ENCODE results near the gene ZMYND10.

ZMYND10 gene

DNA sequence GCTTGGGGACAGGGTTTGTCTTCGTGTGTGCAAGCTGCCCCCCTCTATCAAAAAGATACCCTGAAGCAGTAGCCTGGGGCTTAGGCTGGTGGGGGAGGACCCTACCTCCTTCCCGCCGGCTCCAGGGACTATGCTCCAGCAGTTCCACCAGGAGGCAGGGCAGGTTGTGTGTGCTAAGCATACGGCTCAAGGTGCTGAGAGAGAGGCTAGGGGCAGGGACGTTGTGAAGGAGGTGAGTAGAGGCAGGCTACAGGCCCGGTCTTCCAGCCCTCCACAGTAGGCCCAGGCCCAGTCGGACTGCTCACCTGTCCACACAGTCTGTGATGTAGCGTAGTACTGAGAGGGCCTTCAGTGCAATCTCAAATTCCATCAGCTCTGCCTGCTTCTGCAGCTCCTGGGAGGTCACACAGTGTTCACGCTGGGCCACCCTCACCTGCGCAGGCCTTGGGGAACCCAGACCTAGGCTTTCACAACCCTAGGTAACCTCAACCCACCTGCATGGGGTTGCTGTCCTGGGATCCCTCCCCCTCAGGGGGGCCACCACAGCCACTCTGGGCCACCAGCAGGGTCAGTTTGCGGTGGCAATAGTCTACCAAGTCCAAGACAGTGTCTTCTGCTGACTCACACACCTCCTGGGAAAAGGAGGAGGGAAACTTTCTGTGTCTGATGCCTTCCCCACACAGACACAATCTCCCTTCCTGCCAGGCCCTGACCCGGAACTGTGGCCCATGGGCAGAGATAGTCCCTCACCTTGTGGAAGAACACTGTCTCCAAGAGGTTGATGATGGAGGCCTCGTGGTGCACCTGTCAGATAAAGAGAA is 2.5 kb downstream of the ZMYND10 start:
- DNase-seq, result no peak

DNA sequence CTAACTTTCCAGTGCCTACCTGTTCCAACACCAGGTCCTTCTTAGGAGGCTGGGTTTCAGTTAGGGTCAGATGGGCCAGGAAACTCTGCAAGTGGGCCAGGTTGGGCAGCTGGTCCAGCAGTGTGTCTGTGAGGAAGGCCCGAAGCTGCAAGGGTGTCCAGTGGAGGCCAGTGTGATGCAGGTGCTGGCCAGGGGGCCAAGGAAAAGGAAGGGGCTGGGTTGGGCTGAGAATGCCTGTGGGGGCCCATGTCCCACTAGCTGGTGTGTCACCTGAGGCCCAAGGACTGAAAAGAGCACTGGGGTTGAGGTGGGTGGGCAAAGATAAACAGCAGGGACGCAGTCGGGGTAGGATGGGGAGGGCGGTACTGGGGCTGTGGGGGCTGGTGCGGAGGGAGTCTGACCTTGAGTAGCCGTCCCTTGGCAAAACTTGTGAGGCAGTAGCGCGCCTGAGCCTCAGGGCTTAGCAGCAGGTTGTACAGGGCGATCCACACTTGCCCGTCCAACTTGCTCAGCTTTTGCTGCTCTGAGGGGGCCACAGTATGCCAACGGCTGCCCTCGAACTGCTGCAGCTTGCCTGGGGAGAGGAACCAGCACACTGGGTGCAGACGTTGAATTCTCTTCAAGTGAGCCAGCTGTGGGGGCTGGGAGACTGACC is 3.4 kb downstream of the ZMYND10 start:
- DNase-seq, result no peak

DNA sequence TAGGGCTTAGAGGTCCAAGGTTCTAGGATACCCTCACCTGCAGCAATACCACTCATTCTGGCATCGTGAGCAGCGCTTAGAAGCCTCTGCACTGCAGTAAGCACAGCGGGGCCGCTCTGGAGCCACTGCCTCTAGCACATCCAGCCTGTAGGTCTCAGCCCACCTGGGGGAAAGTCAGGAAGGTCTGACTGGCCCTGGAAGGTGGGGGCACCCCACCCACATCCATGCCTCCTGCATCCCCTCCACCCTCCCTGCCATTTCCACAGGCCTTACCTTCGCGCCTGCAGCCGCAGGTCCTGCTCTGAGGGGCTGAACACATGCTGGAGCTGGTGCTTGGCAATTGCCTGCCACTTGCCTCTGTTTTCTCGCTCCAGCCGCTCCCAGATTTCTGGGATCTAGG is 4.0 kb downstream of the ZMYND10 start:
- no peak for DNase-seq

DNA sequence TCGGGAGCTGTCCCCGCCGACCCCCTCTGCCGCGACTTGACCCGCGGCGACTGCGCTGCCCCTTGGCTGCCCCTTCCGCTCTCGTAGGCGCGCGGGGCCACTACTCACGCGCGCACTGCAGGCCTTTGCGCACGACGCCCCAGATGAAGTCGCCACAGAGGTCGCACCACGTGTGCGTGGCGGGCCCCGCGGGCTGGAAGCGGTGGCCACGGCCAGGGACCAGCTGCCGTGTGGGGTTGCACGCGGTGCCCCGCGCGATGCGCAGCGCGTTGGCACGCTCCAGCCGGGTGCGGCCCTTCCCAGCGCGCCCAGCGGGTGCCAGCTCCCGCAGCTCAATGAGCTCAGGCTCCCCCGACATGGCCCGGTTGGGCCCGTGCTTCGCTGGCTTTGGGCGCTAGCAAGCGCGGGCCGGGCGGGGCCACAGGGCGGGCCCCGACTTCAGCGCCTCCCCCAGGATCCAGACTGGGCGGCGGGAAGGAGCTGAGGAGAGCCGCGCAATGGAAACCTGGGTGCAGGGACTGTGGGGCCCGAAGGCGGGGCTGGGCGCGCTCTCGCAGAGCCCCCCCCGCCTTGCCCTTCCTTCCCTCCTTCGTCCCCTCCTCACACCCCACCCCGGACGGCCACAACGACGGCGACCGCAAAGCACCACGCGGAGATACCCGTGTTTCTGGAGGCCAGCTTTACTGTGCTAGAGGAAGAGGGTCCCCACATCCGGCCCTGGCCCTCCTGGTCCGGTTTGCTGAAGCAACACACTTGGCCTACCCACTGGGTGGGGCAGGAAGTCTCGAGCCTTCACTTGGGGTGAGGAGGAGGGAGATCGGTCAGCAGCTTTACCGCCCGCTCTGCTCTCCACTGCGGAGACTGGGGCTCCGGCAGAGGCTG is 4.8 kb downstream of the ZMYND10 start, which contains the start of gene RASSF1:
Gene RASSF1 (minus strand): TSS at position 389 of the 882 bp plus-strand sequence. CDS start 31 bp downstream, at position 358.
- peak; percentile 43 for DNase-seq

DNA sequence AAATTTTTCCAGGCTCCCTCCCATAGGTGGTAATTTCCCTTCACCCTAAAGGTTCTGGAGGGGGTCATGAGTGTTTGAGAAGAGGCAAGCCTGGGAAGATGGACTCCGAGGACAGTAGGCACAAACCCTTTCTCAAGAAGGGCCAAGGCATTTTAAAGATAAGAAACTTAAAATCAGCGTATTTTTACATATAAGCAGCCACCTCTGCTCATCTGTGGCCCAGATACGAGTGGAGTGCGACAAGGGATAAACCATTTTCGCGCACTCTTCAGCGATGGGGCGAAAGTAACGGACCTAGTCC is 5.4 kb downstream of the ZMYND10 start:
- DNase-seq, result no peak

DNA sequence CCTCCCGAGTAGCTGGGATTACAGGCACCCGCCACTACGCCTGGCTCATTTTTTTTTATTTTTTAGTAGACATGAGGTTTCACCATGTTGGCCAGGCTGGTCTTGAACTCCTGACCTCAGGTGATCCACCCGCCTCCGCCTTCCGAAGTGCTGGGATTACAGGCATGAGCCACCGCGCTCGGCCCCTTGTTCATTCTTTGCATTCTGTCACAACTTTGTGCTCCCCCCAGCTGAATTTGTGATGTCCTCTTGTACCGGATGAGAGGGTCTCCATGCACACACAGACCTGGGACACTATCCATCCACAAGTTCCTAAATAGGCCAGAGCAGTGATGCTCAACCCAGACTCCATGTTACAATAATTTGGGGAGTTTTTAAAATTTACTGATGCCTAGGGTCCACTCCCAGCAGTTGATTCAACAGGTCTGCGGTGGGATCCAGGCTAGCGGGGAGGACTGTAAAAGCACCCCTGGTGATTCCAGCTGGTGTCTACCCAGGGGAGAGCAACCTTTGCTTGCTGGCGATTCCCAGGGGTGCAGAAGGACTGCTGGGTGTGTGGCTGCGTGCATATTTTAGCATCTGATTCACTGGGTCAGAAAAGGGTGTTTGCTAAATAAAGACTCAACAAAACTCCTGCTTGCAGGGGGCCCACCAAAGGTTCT is 5.9 kb downstream of the ZMYND10 start:
- no peak for DNase-seq

DNA sequence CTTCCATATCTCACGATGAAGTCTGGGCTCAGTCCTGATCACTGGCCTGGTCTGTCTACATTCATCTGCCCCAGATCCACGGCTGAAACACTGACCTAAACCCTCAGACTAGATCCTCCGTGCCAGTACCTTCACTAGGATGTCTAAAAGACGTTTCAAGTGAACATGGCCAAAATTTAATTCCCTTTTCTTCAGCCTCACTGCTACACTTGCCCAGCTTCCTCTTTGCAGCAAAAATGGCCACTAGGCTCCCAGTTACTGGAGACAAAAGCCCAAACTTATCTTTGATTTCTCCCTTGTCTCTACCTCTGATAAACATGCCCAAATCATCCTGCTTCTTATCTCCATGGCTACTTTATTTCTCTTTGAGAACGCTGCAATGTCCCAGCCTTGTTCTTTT is 6.6 kb downstream of the ZMYND10 start:
- no peak for DNase-seq

DNA sequence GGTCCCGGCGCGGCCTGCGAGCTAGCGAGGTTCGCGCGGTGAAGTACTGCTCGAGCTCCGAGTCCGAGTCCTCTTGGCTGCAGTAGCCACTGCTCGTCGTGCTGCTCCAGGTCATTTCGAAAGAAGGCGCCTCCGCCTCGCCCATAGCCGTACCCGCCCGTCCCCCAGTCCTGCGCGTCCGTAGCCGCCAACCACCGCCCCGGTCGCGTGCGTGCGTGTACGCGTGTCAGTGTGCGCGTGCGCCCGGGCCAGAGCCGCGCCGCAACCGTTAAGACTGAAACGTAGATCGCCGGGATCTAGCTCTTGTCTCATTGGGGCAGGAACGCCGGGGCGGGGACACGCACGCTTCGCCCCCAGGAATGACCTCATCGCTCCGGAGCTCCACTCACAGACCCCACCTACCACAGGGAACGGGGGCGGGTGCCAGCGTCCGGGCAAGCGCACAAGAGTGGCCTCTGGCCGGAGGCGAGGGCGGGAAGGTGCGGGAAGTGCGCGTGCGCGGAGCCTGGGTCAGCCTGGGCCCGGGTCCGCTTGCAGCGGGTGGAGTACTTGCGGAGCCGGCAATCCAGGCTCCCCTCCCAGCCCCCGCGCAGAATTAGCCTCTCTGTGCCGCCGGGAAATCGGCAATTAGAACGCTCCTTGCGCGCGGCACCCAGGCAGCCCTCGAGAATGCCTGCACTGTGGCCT is 8.2 kb downstream of the ZMYND10 start:
- peak; percentile 92 for DNase-seq

DNA sequence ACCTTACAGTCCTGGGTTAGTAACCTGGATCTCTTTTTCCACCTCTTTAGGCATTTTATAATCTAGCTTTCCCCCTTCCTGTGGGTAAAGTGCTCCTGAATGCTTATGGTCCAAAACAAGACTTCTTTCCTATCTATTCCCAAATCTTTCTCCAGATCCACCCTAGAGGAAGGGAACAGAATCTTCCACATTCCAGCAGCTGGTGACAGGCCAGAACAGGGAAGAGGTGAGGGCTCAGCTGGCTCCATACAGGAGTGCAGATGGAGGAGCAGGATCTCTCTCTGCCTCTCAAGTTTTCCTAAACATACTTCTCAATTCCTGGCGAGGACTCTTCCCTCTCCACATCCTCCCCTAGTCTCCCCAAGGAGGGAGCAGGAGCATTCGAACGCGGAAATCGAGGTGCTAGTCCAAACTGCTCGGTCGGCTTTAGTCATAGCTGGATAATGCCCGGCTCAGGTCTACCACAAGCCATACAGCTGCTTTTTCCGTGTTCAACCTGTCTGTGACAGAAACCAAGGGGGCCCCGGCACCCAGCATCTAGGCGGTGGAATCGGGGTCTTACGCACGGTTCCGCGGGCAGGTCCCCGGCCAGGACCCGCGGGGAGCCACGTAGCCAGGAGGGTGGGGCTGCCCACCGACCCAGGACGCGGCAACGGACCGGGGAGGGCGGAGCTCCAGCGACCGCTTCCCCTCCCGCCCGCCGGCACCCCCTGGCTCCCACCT is 8.9 kb downstream of the ZMYND10 start:
- DNase-seq, result no peak

DNA sequence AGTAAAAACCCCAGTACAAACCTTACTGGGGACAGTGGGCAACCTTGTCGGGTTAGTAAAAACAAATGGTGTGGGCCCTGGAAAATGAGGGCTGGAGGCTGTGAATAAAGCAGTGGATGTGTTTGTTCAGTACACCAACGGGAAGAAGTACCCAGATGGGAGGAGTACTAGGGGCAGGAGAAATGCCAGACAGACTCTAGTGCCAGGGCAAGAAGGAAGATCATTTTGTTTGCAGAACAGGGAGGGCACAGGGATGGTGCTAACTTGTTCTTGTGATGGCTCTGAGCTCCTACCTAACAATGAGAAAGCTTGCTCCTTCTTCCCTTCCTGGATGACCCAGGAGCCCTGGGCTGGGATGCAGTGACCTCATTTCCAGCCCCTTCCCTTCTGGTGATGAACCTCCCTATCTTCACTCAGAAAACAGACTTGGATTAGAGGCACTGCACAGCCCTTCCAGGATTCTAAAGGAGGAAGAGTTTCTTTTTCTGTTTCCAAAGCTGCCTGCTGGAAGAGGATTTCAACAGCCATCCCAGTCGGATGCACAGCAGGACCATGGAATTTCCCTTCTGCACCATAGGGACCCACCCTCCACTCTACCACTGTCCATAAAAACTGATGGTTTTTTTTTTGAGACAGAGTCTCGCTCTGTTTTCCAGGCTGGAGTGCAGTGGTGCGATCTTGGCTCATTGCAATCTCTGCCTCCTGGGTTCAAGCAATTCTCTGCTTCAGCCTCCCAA is 11.0 kb downstream of the ZMYND10 start:
- DNase-seq, result no peak

DNA sequence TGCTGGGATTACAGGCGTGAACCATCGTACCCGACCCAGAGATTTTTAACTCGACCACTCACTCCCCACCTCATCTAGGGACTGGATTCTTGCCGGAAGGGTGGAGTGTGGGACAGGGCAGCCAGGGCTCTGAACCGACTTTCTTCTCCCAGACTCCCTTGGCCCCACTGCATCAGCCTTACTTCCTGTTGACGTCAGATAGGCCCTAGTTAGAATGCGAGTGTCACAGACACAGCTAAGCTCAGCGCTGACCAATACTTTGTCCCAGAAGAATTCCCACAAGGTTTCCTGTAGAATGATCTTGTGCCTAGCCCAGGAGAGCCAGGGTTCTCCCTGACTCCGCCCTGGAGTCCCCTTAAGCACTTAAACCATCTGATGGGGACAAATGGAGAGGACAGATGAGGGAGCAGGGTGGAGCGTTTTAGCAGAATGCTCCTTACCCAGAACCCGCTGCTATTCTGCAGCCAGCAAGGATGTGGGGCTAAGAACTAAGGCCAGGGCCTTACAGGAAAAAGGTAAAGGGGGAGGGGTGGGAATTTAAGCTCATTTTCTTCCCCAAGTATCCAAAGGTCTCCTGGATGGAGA is 11.7 kb downstream of the ZMYND10 start:
- no peak for DNase-seq

DNA sequence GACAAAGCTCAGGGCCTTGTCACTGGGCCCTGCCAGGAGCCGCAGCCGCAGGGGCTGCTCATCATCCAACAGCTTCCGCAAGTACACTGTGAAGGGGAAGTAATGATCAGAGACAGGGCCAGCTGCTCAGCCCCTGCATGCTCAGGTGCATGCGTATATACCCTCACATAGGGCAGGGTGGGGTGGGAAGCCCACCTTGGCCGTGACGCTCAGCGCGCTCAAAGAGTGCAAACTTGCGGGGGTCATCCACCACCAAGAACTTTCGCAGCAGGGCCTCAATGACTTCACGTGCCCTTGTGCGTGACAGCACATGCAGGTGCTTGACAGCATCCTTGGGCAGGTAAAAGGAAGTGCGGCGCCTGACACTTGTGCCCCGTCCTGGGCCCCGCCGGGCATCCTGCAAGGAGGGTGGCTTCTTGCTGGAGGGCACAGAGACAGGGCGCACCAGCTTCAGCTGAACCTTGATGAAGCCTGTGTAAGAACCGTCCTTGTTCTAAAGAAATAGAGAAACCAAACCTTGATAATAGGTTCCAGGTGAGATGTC is 14.1 kb downstream of the ZMYND10 start:
- no peak for DNase-seq

DNA sequence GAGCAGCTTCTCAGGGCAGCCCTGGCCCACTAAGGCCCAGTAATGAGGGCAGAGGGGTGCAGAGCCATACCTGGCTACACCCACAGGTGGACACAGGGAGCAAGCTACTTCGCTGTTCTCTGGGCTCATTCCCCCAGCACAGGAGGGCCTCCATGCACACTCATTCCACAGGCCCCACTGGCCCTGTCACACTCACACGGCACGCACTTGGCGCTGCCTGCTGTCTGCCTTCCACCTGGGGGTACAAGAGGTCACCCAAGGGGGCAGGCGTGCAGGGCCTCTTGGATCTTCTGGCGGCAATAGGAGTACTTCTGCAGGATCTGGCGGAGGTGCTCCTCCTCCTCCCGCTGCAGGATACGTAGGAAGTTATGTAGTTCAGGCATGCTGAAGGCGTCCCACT is 15.2 kb downstream of the ZMYND10 start:
- no peak for DNase-seq

DNA sequence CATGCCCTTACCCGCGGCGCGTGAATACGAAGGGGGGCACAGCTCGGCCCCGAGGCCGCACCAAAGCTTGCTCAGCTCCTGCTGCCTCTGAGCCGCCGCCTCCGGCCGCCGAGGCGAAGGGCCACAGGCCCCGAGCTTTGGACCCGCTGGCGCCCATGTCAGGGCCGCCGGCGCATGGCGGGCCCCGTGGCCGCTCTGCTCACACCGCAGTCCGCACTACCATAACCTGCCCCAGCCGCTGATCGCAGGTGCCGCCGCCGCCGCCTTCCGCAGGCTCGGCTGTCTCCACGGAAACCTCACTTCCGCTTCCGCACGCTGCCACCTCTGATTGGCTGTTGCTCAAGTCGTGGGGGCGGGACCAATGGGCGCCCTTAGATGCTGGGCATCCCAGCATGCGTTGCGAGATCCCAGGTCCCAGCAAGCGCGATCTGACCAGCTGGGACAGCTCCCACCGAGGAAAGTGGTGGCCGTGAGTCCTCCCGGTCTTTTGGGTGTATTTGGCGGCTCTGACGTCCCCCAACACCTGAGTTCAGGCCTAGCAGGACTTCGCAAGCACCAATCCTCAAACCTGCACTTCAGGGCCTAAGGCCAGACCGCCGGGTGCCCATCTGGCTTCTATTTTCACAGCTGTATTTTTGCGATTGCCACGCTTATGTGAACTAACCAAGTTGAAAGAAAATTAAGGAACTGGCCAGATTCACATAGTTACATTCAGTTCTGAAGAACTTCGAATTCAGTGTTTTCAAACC is 17.4 kb downstream of the ZMYND10 start, which contains the start of gene TUSC2:
Gene TUSC2 (minus strand): TSS at position 281 of the 749 bp plus-strand sequence. CDS start 124 bp downstream, at position 157.
- peak; percentile 82 for DNase-seq

DNA sequence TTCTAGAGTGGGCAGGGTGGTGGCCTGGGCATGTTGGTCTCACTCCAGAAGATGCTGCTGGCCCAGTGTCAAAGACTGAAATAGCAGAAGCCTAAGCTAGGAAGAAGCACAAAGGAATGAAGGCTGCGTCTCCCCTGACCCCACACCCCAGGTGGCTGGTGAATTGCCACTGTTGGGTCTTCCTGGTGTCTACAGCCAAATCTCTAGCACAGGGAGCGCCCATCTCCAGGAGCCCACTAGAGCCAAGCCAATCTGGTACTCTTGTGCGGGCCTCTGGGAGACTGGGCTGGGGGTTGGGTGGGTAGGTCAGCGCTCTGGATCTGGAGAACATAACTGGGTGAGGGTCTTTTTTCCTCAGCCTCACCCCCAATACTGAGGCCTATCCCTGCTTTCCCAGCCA is 18.4 kb downstream of the ZMYND10 start:
- DNase-seq, result no peak

DNA sequence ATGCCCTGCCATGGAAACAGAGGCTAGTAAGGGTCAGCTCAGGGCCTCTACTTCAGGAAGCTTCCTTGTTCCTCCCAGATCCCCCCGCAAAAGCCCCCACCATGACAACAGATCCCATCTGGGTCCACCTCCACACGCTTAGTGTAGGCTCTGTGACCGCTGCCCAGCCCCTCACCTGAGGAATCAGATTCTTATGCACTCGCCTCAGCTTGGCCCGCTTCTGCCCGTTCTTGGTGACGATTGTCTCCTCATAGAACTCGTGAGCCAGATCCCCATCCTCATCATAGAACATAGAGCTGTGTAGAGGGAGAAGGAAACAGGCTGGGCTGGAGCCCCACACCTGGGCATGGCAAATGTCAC is 19.4 kb downstream of the ZMYND10 start:
- no peak for DNase-seq

DNA sequence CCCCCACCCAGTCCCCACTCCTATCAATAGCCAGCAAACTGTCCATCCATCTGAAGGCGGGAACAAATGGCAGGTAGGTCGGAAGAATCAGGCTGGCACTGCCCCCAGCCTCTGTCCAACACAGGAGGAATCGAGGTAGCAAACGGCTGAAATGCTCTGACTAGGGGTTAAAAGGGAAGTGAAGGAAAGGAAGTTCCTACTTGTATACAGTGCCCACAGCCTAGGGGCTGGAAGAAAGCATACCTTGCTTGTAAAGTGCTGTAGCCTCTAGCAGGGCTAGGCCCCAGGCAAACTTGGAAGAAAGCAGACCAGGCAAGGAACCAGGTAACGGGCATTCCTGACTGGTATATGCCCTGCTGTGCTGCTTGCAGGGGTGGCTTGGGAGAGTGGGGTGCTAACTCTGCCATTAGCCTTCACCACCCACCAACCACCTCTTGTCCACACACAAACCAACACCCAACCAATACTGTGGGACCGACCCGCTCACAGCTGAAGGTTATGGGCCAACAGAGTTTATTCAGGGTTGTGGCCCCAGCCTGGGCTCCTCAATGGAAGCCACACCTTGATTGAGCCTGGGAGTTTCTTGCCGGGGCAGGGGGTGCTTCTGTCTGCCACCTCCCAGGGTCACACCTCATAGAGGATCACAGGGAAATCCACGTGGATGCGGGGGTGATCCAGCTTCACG is 19.9 kb downstream of the ZMYND10 start:
- no peak for DNase-seq

DNA sequence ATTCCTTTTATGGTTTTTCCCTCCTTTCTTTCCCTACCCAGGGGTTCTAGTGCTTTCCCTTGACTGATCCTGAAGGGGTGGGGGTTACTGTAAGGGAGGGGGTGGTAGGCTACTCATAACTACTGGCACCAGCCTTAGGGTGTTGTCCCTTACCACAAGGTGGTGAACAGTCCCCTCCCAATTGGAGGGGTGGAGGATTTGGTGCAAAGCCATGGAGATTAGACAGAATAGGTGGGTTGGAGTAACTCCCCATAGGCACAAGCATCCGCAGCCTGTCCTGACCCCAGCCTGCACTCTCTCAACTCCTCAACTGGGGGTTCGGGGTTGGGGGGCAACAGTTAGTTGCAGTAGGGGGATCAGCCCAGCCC is 20.4 kb downstream of the ZMYND10 start:
- no peak for DNase-seq

Measured in SIG-M5 (cell line).